ENCODE data around the gene ARHGAP15. TPM values are rescaled to one million over a fixed set of nuclear protein-coding genes. Genes with fewer than 3 reads are reported as not detected.

The ARHGAP15 gene
- total and polyA plus RNA-seq, 10 donors, result 55.8 to 219 (median 130) TPM

DNA sequence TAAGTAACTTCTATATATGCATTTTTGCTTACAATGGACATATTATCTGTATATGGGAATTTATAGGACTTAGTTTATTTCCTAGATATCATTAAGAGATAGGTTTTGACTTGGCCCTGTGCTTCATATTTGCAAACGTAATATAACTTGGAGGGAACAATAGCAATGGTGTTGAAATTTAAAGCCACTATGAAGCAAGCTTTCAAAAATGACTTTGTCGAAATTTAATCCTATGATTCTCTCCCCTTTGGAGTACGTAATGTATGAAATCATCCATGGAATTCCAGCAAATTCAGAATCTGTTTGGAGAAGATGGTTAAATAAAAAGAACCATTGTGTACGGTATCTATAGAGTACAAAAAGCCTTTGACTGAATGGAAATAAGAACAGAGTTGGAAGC is 486.3 kb downstream of the ARHGAP15 start:
- Histone ChIP-seq H3K4me1 (peaks cover 0 to 4% (median 0%) of the 10 kb centered on the region in 6 donors), H3K36me3 (peaks cover 0 to 15% (median 0%) of the 10 kb centered on the region in 6 donors), H3K4me3 (no peak overlapping the region), H3K27me3 (replicated peaks in 1 of 7) (no peaks in the 10 kb centered on the region), H3K27ac (no peak overlapping the region), H3K9me3 (no peaks in the 10 kb centered on the region)
- intact Hi-C loops (cut with DNase I; ENCODE audit: low total_unique reads), result no loop called here
- 73 to 94% (median 81%) methylated on average over 4 of the region's 4 CpGs for WGBS, 5 donors
- TF ChIP-seq POLR2A (IDR thresholded peaks at IDR 0.05) (no peak), CTCF (IDR thresholded peaks at IDR 0.05 in 8 of 11, conservative IDR thresholded peaks at IDR 0.05 in 3 of 11) (no peak), POLR2AphosphoS5 (IDR thresholded peaks at IDR 0.05) (no peak)
- DNase-seq, result no peak

DNA sequence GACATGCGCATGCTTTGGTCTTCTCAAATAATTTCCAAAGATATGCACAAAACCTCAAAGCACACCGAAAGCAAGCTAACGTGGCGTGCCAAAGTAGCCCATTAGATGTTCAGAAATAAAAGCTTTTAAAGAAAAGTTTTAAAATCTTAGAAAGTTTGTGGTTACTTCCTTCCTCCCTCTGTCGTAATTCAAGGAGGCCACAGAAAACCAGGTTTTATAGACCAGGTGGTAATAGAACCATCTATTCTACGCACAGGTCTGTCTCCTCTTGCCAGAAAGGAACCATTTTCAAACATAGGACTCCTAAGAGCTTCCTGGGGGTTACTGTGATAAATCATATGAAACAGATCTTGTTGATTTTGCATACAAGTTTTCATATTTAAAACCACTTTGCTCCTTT is 487.2 kb downstream of the ARHGAP15 start:
- H3K9me3 ChIP-seq, result no peaks in the 10 kb centered on the region
- H3K4me1 ChIP-seq, result peaks cover 0 to 4% (median 0%) of the 10 kb centered on the region in 6 donors
- H3K4me3 ChIP-seq, result no peak overlapping the region
- peaks cover 0 to 15% (median 0%) of the 10 kb centered on the region in 6 donors for H3K36me3 ChIP-seq
- TF ChIP-seq CTCF (IDR thresholded peaks at IDR 0.05 in 8 of 11, conservative IDR thresholded peaks at IDR 0.05 in 3 of 11) (no peak), POLR2A (IDR thresholded peaks at IDR 0.05) (no peak), POLR2AphosphoS5 (IDR thresholded peaks at IDR 0.05) (no peak)
- no peak for DNase-seq
- WGBS, 5 donors, result 55 to 79% (median 66%) methylated on average over 6 of the region's 6 CpGs
- intact Hi-C loops (cut with DNase I; ENCODE audit: low total_unique reads), result no loop called here
- no peaks in the 10 kb centered on the region for H3K27me3 ChIP-seq (replicated peaks in 1 of 7)
- H3K27ac ChIP-seq, result no peak overlapping the region

DNA sequence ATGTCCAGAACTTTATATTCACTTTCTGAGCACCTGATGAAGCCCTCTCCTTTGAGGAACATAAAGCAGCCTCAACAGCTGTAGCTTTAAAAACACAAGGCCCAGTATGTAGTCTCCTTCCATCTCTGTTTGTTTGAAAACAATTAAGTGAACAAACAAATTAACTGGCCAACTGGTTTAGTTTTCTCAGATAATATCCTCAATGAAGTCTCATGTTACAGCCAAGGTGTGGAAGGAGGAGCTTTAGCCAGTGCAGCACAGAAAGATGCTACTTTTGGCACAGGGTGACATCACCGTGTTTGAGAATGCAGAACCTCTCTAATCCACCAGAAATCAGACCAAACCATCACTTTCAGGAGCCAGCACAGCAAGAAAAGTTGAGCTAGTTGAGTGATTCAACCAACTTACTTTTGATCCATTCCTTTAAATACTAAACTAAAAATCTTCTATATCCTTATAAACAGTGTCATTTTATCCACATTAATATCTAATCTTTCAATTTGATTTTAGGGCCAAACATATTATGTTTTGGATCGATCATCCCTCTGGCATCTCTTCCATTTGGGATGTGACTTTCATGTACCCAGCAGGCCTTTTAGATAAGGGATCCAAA is 488.7 kb downstream of the ARHGAP15 start:
- no peak for TF ChIP-seq POLR2A (IDR thresholded peaks at IDR 0.05)
- TF ChIP-seq POLR2AphosphoS5 (IDR thresholded peaks at IDR 0.05), result no peak
- TF ChIP-seq CTCF (IDR thresholded peaks at IDR 0.05 in 8 of 11, conservative IDR thresholded peaks at IDR 0.05 in 3 of 11), result no peak
- DNase-seq, result no peak
- H3K27ac ChIP-seq, result no peak overlapping the region
- intact Hi-C loops (cut with DNase I; ENCODE audit: low total_unique reads), result no loop called here
- H3K9me3 ChIP-seq, result no peaks in the 10 kb centered on the region
- 86 to 96% (median 94%) methylated on average over 2 of the region's 2 CpGs for WGBS, 5 donors
- H3K4me1 ChIP-seq, result peaks cover 0 to 4% (median 0%) of the 10 kb centered on the region in 6 donors
- H3K36me3 ChIP-seq, result peaks cover 0 to 14% (median under 1%) of the 10 kb centered on the region in 6 donors
- H3K27me3 ChIP-seq (replicated peaks in 1 of 7), result no peaks in the 10 kb centered on the region
- no peak overlapping the region for H3K4me3 ChIP-seq

DNA sequence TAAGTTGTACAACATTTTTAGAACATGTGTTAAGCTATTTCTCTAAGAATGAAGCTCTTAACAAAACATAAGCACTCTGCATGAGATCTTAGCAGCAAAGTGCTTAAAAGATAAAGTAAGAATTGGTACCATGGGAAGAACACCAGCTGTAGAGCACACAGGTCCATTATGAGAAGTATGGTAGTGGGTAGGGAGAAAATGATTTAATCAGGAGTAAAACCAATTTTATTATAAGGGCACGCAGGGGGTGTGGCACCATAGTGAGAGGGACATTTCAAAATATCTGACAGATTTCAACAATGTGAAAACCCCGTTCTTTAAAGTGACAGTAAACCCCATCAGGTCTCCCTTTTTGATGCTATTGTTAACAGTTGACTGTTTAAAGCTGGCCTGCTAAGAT is 492.9 kb downstream of the ARHGAP15 start:
- H3K36me3 ChIP-seq, result peaks cover 0 to 56% (median 34%) of the 10 kb centered on the region in 6 donors

More for the DNA sequence above, 492.9 kb downstream of the ARHGAP15 start:
- no peak for DNase-seq
- intact Hi-C loops (cut with DNase I; ENCODE audit: low total_unique reads), result no loop called here
- H3K9me3 ChIP-seq, result peaks cover 0 to 4% (median 0%) of the 10 kb centered on the region in 8 donors
- H3K27me3 ChIP-seq (replicated peaks in 1 of 7), result no peaks in the 10 kb centered on the region
- H3K27ac ChIP-seq, result no peak overlapping the region
- H3K4me1 ChIP-seq, result no peaks in the 10 kb centered on the region
- H3K4me3 ChIP-seq, result no peak overlapping the region
- WGBS, 5 donors, result 77 to 89% (median 80%) methylated on average over 2 of the region's 2 CpGs
- TF ChIP-seq POLR2AphosphoS5 (IDR thresholded peaks at IDR 0.05) (no peak), CTCF (IDR thresholded peaks at IDR 0.05 in 8 of 11, conservative IDR thresholded peaks at IDR 0.05 in 3 of 11) (no peak), POLR2A (IDR thresholded peaks at IDR 0.05) (no peak)

All from spleen (tissue), 11 donors.